ENCODE results near the gene SURF4. TPM values are rescaled to one million over a fixed set of nuclear protein-coding genes. Genes with fewer than 3 reads are reported as not detected.

The SURF4 gene
- total and polyA plus RNA-seq, 7 donors = 45.6 to 120 (median 68.1) TPM

DNA sequence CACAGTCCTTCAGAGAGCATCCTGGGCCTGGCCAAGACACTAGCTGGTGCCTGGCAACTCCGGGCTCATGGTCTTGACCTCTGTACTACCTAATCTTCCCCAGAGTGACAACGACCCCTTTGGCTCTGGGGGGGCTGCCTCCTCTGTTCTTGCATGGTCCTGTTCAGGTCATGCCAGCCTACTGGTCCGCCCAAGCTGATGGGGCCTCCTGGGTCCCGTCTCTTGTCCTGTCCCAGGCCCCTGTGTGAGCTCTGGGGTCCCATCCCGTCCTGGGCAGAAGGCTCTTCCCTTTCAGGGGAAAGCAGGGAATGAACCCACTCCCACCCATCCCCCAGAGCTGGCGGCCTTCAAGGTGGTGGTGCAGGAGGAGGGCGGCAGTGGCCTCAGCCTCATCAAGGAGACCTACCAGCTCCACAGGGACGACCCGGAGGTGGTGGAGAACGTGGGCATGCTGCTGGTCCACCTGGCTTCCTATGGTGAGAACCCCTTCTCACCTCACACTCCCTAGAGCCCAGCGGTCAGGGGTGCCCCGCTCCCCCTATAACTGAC, 28.7 kb upstream of the SURF4 start:
- no peaks in the 10 kb centered on the region for H3K27me3 ChIP-seq (ENCODE audit: insufficient read depth in 3 of 3, low read length in 2 of 3)
- DNase-seq (no peak), ATAC-seq (no peak)
- H3K4me3 ChIP-seq = no peak overlapping the region
- H3K9me3 ChIP-seq = no peaks in the 10 kb centered on the region
- H3K36me3 ChIP-seq (ENCODE audit: insufficient read depth in 1 of 2, low read depth in 1 of 2) = peaks cover 0 to 55% of the 10 kb centered on the region in 2 donors
- intact Hi-C loops (cut with DNase I) = loop anchor here (2.0 to 5.0 kb wide), 4 partner anchors 28 to 217 kb away; partner anchors contain the start of genes STKLD1 (in 1 of the 2), SURF1 (in 1 of the 2), SURF2 (in 1 of the 2) and SURF4 (in 1 of the 2)
- peaks cover 18% of the 10 kb centered on the region for H3K4me1 ChIP-seq
- WGBS, 3 donors = 88 to 92% (median 89%) methylated on average over 12 of the region's 12 CpGs
- TF ChIP-seq, protein P1, sequence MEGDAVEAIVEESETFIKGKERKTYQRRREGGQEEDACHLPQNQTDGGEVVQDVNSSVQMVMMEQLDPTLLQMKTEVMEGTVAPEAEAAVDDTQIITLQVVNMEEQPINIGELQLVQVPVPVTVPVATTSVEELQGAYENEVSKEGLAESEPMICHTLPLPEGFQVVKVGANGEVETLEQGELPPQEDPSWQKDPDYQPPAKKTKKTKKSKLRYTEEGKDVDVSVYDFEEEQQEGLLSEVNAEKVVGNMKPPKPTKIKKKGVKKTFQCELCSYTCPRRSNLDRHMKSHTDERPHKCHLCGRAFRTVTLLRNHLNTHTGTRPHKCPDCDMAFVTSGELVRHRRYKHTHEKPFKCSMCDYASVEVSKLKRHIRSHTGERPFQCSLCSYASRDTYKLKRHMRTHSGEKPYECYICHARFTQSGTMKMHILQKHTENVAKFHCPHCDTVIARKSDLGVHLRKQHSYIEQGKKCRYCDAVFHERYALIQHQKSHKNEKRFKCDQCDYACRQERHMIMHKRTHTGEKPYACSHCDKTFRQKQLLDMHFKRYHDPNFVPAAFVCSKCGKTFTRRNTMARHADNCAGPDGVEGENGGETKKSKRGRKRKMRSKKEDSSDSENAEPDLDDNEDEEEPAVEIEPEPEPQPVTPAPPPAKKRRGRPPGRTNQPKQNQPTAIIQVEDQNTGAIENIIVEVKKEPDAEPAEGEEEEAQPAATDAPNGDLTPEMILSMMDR (IDR thresholded peaks at IDR 0.05) = no peak
- no peak overlapping the region for H3K27ac ChIP-seq

GRCh38 chr9:133403766-133404453, 28.1 kb upstream of the SURF4 start:
- ATAC-seq = peak; percentile 37 to 49 (median 46)
- 77 to 82% (median 78%) methylated on average over 16 of the region's 16 CpGs for WGBS, 3 donors
- Histone ChIP-seq H3K4me1 (peaks cover 18% of the 10 kb centered on the region), H3K36me3 (ENCODE audit: insufficient read depth in 1 of 2, low read depth in 1 of 2) (peaks cover 0 to 48% of the 10 kb centered on the region in 2 donors), H3K4me3 (no peak overlapping the region), H3K9me3 (no peaks in the 10 kb centered on the region), H3K27ac (no peak overlapping the region), H3K27me3 (ENCODE audit: insufficient read depth in 3 of 3, low read length in 2 of 3) (no peaks in the 10 kb centered on the region)
- TF ChIP-seq, protein P1 (IDR thresholded peaks at IDR 0.05) = peak; percentile 66
- intact Hi-C loops (cut with DNase I) = loop anchor here in 1 of 2 donors (2.0 to 5.0 kb wide), 2 partner anchors 27 to 217 kb away; partner anchors contain the start of genes STKLD1 and SURF4
- DNase-seq = peak in 1 of 2 donors; percentile 71

- ATAC-seq (no peak), DNase-seq (no peak)
- TF ChIP-seq, protein P1 (IDR thresholded peaks at IDR 0.05) = no peak
- H3K9me3 ChIP-seq = no peaks in the 10 kb centered on the region
- intact Hi-C loops (cut with DNase I) = loop anchor here in 1 of 2 donors (5.0 kb wide), 1 partner anchor 215 kb away; no protein-coding TSS in a partner anchor
- peaks cover 18% of the 10 kb centered on the region for H3K4me1 ChIP-seq
- WGBS, 3 donors = 71 to 85% (median 80%) methylated on average over 7 of the region's 7 CpGs
- peaks cover 0 to 39% of the 10 kb centered on the region in 2 donors for H3K36me3 ChIP-seq (ENCODE audit: insufficient read depth in 1 of 2, low read depth in 1 of 2)
- no peak overlapping the region for H3K4me3 ChIP-seq
- H3K27ac ChIP-seq = no peak overlapping the region
- H3K27me3 ChIP-seq (ENCODE audit: insufficient read depth in 3 of 3, low read length in 2 of 3) = no peaks in the 10 kb centered on the region
Measured at GRCh38 chr9:133402689-133403088, 26.8 kb upstream of the SURF4 start.

- Histone ChIP-seq H3K4me3 (no peak overlapping the region), H3K27ac (no peak overlapping the region), H3K27me3 (ENCODE audit: insufficient read depth in 3 of 3, low read length in 2 of 3) (peaks cover 0 to 2% (median 2%) of the 10 kb centered on the region in 3 donors), H3K9me3 (no peaks in the 10 kb centered on the region), H3K36me3 (ENCODE audit: insufficient read depth in 1 of 2, low read depth in 1 of 2) (peaks cover 0 to 29% of the 10 kb centered on the region in 2 donors), H3K4me1 (peaks cover 17% of the 10 kb centered on the region)
- no peak for DNase-seq
- TF ChIP-seq, protein P1 (IDR thresholded peaks at IDR 0.05) = no peak
- intact Hi-C loops (cut with DNase I) = loop anchor here in 1 of 2 donors (5.0 kb wide), 1 partner anchor 214 kb away; no protein-coding TSS in a partner anchor
- 86 to 92% (median 90%) methylated on average over 6 of the region's 6 CpGs for WGBS, 3 donors
- no peak for ATAC-seq
Measured at GRCh38 chr9:133401588-133401987, 25.7 kb upstream of the SURF4 start.

Measured in psoas muscle (tissue), 8 donors.